ENCODE results near the gene CTPS1.

CTPS1 gene

DNA sequence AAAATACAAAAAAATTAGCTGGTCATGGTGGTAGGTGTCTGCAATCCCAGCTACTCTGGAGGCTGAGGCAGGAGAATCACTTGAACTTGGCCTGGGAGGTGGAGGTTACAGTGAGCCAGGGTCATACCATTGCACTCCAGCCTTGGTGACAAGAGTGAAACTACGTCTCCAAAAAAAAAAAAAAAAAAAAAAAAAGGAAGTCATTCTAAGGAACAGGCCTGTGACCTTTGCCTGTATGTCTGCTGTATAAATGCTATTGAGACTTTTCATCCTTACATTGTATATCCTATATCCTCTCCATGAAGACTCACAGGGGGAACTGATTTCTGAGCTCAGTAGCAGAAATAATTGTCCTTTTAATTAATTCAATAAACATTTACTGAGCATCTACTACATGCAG, 7.5 kb upstream of the CTPS1 start:
- no peak overlapping the region for H3K9ac ChIP-seq (ENCODE audit: low read depth, low read length, poor library complexity, severe bottlenecking)
- no peaks in the 10 kb centered on the region for H3K27me3 ChIP-seq (ENCODE audit: insufficient read depth, low read length, poor library complexity, severe bottlenecking)
- H3K36me3 ChIP-seq (ENCODE audit: insufficient read depth, low read length): no peaks in the 10 kb centered on the region
- H3K4me1 ChIP-seq (ENCODE audit: insufficient read depth, low read length, poor library complexity, severe bottlenecking): no peaks in the 10 kb centered on the region
- H3K9me2 ChIP-seq (replicated peaks; ENCODE audit: low read depth, low read length): no peaks in the 10 kb centered on the region
- no peaks in the 10 kb centered on the region for H4K20me1 ChIP-seq (ENCODE audit: insufficient read depth, low read length, poor library complexity, severe bottlenecking)
- no peak overlapping the region for H2AFZ ChIP-seq (ENCODE audit: low read length)
- no peak for TF ChIP-seq EZH2phosphoT487 (IDR thresholded peaks at IDR 0.05; ENCODE audit: borderline replicate concordance)
- TF ChIP-seq, protein P1, sequence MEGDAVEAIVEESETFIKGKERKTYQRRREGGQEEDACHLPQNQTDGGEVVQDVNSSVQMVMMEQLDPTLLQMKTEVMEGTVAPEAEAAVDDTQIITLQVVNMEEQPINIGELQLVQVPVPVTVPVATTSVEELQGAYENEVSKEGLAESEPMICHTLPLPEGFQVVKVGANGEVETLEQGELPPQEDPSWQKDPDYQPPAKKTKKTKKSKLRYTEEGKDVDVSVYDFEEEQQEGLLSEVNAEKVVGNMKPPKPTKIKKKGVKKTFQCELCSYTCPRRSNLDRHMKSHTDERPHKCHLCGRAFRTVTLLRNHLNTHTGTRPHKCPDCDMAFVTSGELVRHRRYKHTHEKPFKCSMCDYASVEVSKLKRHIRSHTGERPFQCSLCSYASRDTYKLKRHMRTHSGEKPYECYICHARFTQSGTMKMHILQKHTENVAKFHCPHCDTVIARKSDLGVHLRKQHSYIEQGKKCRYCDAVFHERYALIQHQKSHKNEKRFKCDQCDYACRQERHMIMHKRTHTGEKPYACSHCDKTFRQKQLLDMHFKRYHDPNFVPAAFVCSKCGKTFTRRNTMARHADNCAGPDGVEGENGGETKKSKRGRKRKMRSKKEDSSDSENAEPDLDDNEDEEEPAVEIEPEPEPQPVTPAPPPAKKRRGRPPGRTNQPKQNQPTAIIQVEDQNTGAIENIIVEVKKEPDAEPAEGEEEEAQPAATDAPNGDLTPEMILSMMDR (conservative IDR thresholded peaks at IDR 0.05; ENCODE audit: low read length): no peak
- no peaks in the 10 kb centered on the region for H3K9me3 ChIP-seq (ENCODE audit: insufficient read depth, low read depth, low read length)
- no peak overlapping the region for H3K4me3 ChIP-seq (ENCODE audit: low read length, poor library complexity, severe bottlenecking)
- H3K4me2 ChIP-seq (ENCODE audit: low read depth, low read length, poor library complexity, severe bottlenecking): no peak overlapping the region
- no peaks in the 10 kb centered on the region for H3K79me2 ChIP-seq (ENCODE audit: insufficient read depth, low read length)
- H3F3A ChIP-seq (ENCODE audit: low read depth): no peaks in the 10 kb centered on the region

DNA sequence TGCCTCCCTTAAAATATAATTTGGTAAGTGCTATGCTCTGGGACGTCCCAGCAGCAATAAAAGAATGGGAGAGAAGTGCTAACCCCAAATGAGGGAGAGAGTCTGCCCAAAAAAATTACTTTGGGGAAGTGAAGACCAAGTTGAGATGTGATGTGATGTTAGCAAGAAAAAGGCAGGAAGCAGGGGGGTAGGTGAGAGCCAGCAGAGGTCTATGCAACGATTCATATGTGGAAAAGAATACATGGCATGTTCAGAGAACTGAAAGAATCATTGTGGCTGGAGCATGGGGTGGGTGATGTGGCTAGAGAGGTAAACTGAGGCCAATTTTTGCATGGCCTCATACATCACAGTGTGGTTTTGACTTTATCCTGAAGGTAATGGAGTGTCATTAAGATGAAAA, 5.6 kb upstream of the CTPS1 start:
- TF ChIP-seq EZH2phosphoT487 (IDR thresholded peaks at IDR 0.05; ENCODE audit: borderline replicate concordance): no peak
- TF ChIP-seq, protein P1 (conservative IDR thresholded peaks at IDR 0.05; ENCODE audit: low read length): no peak
- H3K4me3 ChIP-seq (ENCODE audit: low read length, poor library complexity, severe bottlenecking): no peak overlapping the region
- H3K36me3 ChIP-seq (ENCODE audit: insufficient read depth, low read length): no peaks in the 10 kb centered on the region
- no peaks in the 10 kb centered on the region for H3K9me2 ChIP-seq (replicated peaks; ENCODE audit: low read depth, low read length)
- no peaks in the 10 kb centered on the region for H3K9me3 ChIP-seq (ENCODE audit: insufficient read depth, low read depth, low read length)
- H2AFZ ChIP-seq (ENCODE audit: low read length): no peak overlapping the region
- H3K79me2 ChIP-seq (ENCODE audit: insufficient read depth, low read length): peaks cover 1% of the 10 kb centered on the region; the same call in 1 of the 2 replicates
- no peaks in the 10 kb centered on the region for H4K20me1 ChIP-seq (ENCODE audit: insufficient read depth, low read length, poor library complexity, severe bottlenecking)
- H3F3A ChIP-seq (ENCODE audit: low read depth): no peaks in the 10 kb centered on the region
- peaks cover under 1% of the 10 kb centered on the region for H3K4me1 ChIP-seq (ENCODE audit: insufficient read depth, low read length, poor library complexity, severe bottlenecking)
- H3K4me2 ChIP-seq (ENCODE audit: low read depth, low read length, poor library complexity, severe bottlenecking): no peak overlapping the region
- no peaks in the 10 kb centered on the region for H3K27me3 ChIP-seq (ENCODE audit: insufficient read depth, low read length, poor library complexity, severe bottlenecking)
- no peak overlapping the region for H3K9ac ChIP-seq (ENCODE audit: low read depth, low read length, poor library complexity, severe bottlenecking)

DNA sequence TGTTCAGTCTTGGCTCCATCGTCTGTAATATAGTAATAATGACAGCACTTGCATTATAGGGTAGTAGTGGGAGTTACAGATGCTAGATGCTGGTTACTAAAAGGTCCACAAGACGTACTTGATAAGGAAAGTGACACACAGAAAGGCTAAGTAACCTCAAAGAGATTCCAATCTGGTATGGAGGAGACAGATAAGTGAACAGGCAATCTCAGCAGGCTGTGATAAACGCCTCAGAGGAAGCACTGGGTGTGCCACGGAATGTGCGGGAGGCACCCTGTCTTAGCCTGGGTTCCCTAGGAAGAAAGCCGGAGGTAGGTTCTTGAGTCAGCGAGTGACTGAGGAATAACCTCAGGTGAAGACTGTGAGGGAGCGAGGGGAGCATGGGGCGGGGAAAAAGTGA, 4.6 kb upstream of the CTPS1 start:
- Histone ChIP-seq H3K4me3 (ENCODE audit: low read length, poor library complexity, severe bottlenecking) (no peak overlapping the region), H2AFZ (ENCODE audit: low read length) (no peak overlapping the region), H3K9me2 (replicated peaks; ENCODE audit: low read depth, low read length) (no peaks in the 10 kb centered on the region), H3K9me3 (ENCODE audit: insufficient read depth, low read depth, low read length) (no peaks in the 10 kb centered on the region), H3K4me1 (ENCODE audit: insufficient read depth, low read length, poor library complexity, severe bottlenecking) (peaks cover 4% of the 10 kb centered on the region), H3K79me2 (ENCODE audit: insufficient read depth, low read length) (peaks cover 5% of the 10 kb centered on the region; the same call in 1 of the 2 replicates), H3K9ac (ENCODE audit: low read depth, low read length, poor library complexity, severe bottlenecking) (no peak overlapping the region), H4K20me1 (ENCODE audit: insufficient read depth, low read length, poor library complexity, severe bottlenecking) (no peaks in the 10 kb centered on the region), H3K36me3 (ENCODE audit: insufficient read depth, low read length) (no peaks in the 10 kb centered on the region), H3K4me2 (ENCODE audit: low read depth, low read length, poor library complexity, severe bottlenecking) (no peak overlapping the region), H3K27me3 (ENCODE audit: insufficient read depth, low read length, poor library complexity, severe bottlenecking) (no peaks in the 10 kb centered on the region), H3F3A (ENCODE audit: low read depth) (no peaks in the 10 kb centered on the region)
- TF ChIP-seq, protein P1 (conservative IDR thresholded peaks at IDR 0.05; ENCODE audit: low read length): no peak
- no peak for TF ChIP-seq EZH2phosphoT487 (IDR thresholded peaks at IDR 0.05; ENCODE audit: borderline replicate concordance)

Measured in Loucy (cell line).